Measurements from ENCODE around the gene LITAF. TPM values are rescaled to one million over a fixed set of nuclear protein-coding genes. Genes with fewer than 3 reads are reported as not detected.

LITAF gene
- polyA plus RNA-seq, 3 donors = 67.9 to 118 (median 69.0) TPM

DNA sequence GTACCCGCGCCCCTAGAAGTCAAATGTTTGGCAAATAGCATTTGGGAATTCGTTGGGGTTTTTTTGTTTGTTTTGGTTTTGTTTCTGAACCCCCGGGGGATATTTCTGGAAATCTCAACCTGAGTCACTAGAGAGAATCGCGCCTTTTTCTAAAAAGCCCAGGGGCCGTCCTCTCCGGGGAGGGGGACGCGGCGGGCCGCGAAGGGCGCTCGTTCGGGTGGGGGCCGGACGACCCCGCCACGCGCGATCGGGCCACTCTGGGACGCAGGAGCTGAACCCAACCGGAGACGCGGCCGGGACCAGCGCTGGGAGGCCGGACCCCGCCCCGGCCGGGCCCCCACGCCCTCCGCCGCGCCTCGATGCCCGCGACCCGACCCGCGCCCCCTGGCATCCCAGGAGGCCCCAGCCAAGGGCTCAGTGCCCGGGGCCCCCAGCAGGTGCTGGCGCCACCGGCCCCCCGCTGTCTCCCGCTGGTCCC, 302 bp downstream of the LITAF start:
- under 1% methylated on average over 46 of the region's 48 CpGs for WGBS (ENCODE audit: insufficient coverage)
- TF ChIP-seq, protein P1, sequence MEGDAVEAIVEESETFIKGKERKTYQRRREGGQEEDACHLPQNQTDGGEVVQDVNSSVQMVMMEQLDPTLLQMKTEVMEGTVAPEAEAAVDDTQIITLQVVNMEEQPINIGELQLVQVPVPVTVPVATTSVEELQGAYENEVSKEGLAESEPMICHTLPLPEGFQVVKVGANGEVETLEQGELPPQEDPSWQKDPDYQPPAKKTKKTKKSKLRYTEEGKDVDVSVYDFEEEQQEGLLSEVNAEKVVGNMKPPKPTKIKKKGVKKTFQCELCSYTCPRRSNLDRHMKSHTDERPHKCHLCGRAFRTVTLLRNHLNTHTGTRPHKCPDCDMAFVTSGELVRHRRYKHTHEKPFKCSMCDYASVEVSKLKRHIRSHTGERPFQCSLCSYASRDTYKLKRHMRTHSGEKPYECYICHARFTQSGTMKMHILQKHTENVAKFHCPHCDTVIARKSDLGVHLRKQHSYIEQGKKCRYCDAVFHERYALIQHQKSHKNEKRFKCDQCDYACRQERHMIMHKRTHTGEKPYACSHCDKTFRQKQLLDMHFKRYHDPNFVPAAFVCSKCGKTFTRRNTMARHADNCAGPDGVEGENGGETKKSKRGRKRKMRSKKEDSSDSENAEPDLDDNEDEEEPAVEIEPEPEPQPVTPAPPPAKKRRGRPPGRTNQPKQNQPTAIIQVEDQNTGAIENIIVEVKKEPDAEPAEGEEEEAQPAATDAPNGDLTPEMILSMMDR (IDR thresholded peaks at IDR 0.05) = no peak
- H3K4me1 ChIP-seq (ENCODE audit: control insufficient read depth in 1 of 2, insufficient read depth in 2 of 2, low read length in 2 of 2) = peaks cover 47 to 48% of the 10 kb centered on the region in 2 donors
- H3K27ac ChIP-seq (ENCODE audit: low read depth in 1 of 2, low read length in 2 of 2) = peak overlapping the region; percentile 83 to 93
- peak in 1 of 3 donors; percentile 49 for DNase-seq
- intact Hi-C loops (cut with micrococcal nuclease) = no loop called here
- H3K4me3 ChIP-seq (replicated peaks in 1 of 3; ENCODE audit: low read depth in 2 of 3, low read length in 3 of 3) = peak overlapping the region; percentile 50 to 86 (median 66)
- H3K9ac ChIP-seq (ENCODE audit: insufficient read depth, low read length, poor library complexity, severe bottlenecking) = peak overlapping the region; percentile 88
- Mint-ChIP-seq H3K27ac (peak overlapping the region; percentile 82 to 100 (median 98)), H3K9me3 (peaks cover 0 to 3% (median 0%) of the 10 kb centered on the region in 7 donors), H3K4me3 (peak overlapping the region; percentile 96 to 99), H3K27me3 (ENCODE audit: low read depth in 3 of 3) (peaks cover 1 to 43% (median 22%) of the 10 kb centered on the region in 3 donors), H3K36me3 (peaks cover 0 to 29% of the 10 kb centered on the region in 2 donors), H3K4me1 (peaks cover 46% of the 10 kb centered on the region)
- peak overlapping the region; percentile 94 for H3K4me2 ChIP-seq (replicated peaks; ENCODE audit: extremely low read depth, low read length, poor library complexity, severe bottlenecking)
- no peaks in the 10 kb centered on the region for H3K27me3 ChIP-seq (ENCODE audit: control insufficient read depth in 2 of 2, insufficient read depth in 2 of 2, low read length in 2 of 2)
- H2AFZ ChIP-seq (ENCODE audit: insufficient read depth, low read depth, low read length, poor library complexity, severe bottlenecking) = no peak overlapping the region
- no peaks in the 10 kb centered on the region for H3K36me3 ChIP-seq (replicated peaks in 1 of 2; ENCODE audit: control insufficient read depth in 1 of 2, insufficient read depth in 2 of 2, low read length in 2 of 2)
- no peaks in the 10 kb centered on the region for H3K9me3 ChIP-seq (replicated peaks in 1 of 2; ENCODE audit: control insufficient read depth in 1 of 2, insufficient read depth in 1 of 2, low read length in 2 of 2)
- H4K20me1 ChIP-seq (ENCODE audit: insufficient read depth, low read length) = peaks cover 47% of the 10 kb centered on the region
- peaks cover 45% of the 10 kb centered on the region for H3K79me2 ChIP-seq (ENCODE audit: insufficient read depth, low read length)

DNA sequence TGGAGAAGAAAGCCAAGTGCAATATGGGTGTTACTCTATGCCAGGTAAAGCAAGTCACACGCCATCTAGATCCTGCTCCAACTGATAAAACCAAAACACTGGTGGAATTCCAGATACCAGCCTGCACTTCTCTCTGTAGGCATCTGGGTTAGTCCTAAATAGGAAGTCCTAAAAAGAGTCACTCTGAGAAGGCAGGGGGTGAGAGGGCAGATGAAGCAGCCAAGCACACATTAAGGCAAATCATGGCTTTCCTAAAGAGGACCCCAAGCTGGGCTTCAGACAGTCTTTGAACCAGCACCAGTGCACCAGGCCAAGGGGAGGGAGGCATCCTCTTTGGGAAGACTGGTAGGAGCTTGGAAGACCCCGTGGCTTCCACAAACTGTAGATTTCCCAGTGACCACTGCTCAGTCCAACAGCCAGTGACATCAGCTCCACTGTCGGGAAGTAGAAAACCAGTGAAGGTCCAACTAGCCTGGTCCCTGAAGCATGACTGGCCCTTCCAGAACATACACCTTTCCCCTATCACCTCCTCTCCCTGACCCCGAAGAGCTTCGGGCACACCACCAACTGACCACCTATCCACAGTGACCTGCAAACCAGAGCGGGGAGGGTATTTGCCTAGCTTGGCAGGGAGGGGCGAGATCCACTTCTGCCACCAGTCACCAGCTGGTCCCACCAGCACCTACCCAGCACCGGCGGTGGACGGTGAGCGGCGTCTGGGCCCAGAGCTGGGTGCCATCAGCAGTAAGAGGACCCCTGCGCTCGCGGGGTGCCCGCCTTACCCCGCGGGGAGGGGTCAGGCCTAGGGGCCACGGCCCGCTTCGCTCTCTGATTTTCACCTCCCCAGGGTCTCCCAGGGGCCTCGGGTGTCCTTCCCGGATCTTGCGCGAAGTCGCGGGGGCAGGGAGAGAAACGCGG, 1.0 kb downstream of the LITAF start:
- intact Hi-C loops (cut with micrococcal nuclease) = loop anchor here in 1 of 2 donors (2.0 kb wide), 2 partner anchors 13 to 55 kb away; no protein-coding TSS in a partner anchor
- DNase-seq = peak in 2 of 3 donors; percentile 40 to 52
- H3K9ac ChIP-seq (ENCODE audit: insufficient read depth, low read length, poor library complexity, severe bottlenecking) = peak overlapping the region; percentile 88
- peaks cover 0 to 34% of the 10 kb centered on the region in 2 donors for H3K36me3 Mint-ChIP-seq
- TF ChIP-seq, protein P1 (IDR thresholded peaks at IDR 0.05) = no peak
- no peaks in the 10 kb centered on the region for H3K27me3 ChIP-seq (ENCODE audit: control insufficient read depth in 2 of 2, insufficient read depth in 2 of 2, low read length in 2 of 2)
- peak overlapping the region; percentile 50 to 86 (median 66) for H3K4me3 ChIP-seq (replicated peaks in 1 of 3; ENCODE audit: low read depth in 2 of 3, low read length in 3 of 3)
- peaks cover 54% of the 10 kb centered on the region for H4K20me1 ChIP-seq (ENCODE audit: insufficient read depth, low read length)
- H3K36me3 ChIP-seq (replicated peaks in 1 of 2; ENCODE audit: control insufficient read depth in 1 of 2, insufficient read depth in 2 of 2, low read length in 2 of 2) = no peaks in the 10 kb centered on the region
- H3K4me1 ChIP-seq (ENCODE audit: control insufficient read depth in 1 of 2, insufficient read depth in 2 of 2, low read length in 2 of 2) = peaks cover 47 to 48% of the 10 kb centered on the region in 2 donors
- WGBS (ENCODE audit: insufficient coverage) = 66% methylated on average over 21 of the region's 29 CpGs
- peaks cover 51% of the 10 kb centered on the region for H3K4me1 Mint-ChIP-seq
- peaks cover 1 to 42% (median 22%) of the 10 kb centered on the region in 3 donors for H3K27me3 Mint-ChIP-seq (ENCODE audit: low read depth in 3 of 3)
- H3K4me2 ChIP-seq (replicated peaks; ENCODE audit: extremely low read depth, low read length, poor library complexity, severe bottlenecking) = peak overlapping the region; percentile 94
- H3K9me3 Mint-ChIP-seq = peaks cover 0 to 3% (median 0%) of the 10 kb centered on the region in 7 donors
- peaks cover 52% of the 10 kb centered on the region for H3K79me2 ChIP-seq (ENCODE audit: insufficient read depth, low read length)
- peak overlapping the region; percentile 96 to 99 for H3K4me3 Mint-ChIP-seq
- H2AFZ ChIP-seq (ENCODE audit: insufficient read depth, low read depth, low read length, poor library complexity, severe bottlenecking) = no peak overlapping the region
- H3K27ac ChIP-seq (ENCODE audit: low read depth in 1 of 2, low read length in 2 of 2) = peak overlapping the region; percentile 83 to 93
- H3K27ac Mint-ChIP-seq = peak overlapping the region; percentile 95 to 100 (median 98)
- H3K9me3 ChIP-seq (replicated peaks in 1 of 2; ENCODE audit: control insufficient read depth in 1 of 2, insufficient read depth in 1 of 2, low read length in 2 of 2) = no peaks in the 10 kb centered on the region

Data from CD14-positive monocyte (primary cell).